Measurements from ENCODE around the gene GRIN1.

- no peak for TF ChIP-seq MNT (IDR thresholded peaks at IDR 0.05)
- no peak for TF ChIP-seq CEBPZ (IDR thresholded peaks at IDR 0.05; ENCODE audit: low read length)
- TF ChIP-seq ZNF598 (CRISPR knock-in tag; IDR thresholded peaks at IDR 0.05; ENCODE audit: borderline replicate concordance): peak; percentile 70; the same call in 1 of the 2 replicates
Observed at GRCh38 chr9:137188086-137188489, 49.1 kb downstream of the GRIN1 start.

Data from HepG2 (cell line).